Thyroid gland (tissue), 4 donors: ENCODE data around the gene MPZL1. TPM values are rescaled to one million over a fixed set of nuclear protein-coding genes. Genes with fewer than 3 reads are reported as not detected.

Experiments used
- DNase-seq, 2 donors: peaks; one replicate each; pipeline ENCODE4 v3.0.0-alpha.2; 2019
- H3K27ac ChIP-seq, 3 donors: fragments of 200-600 bp; sonication (generic); 1 replicate in 2 of 3; 2 replicates in 1 of 3; pipeline ENCODE4 v1.5.1; 2016 to 2019; ENCODE audit warnings: mild to moderate bottlenecking in 1 of 3, moderate library complexity in 1 of 3
- H3K27me3 ChIP-seq: fragments of 200-600 bp; sonication (generic); one replicate; pipeline ENCODE4 v1.5.1; 2019
- H3K36me3 ChIP-seq, 2 donors: fragments of 200-600 bp; sonication (generic); one replicate each; pipeline ENCODE4 v1.5.1; 2016 to 2019
- H3K4me1 ChIP-seq, 2 donors: fragments of 200-600 bp; sonication (generic); one replicate each; pipeline ENCODE4 v1.5.1; 2017 to 2019
- H3K4me3 ChIP-seq, 3 donors: fragments of 200-600 bp; sonication (generic); replicated peaks in 1 of 3; 1 replicate in 2 of 3; 2 replicates in 1 of 3; pipeline ENCODE4 v1.5.1; 2016; ENCODE audit warnings: mild to moderate bottlenecking in 1 of 3
- H3K9me3 ChIP-seq: fragments of 200-600 bp; sonication (generic); one replicate; pipeline ENCODE4 v1.5.1; 2017
- POLR2A ChIP-seq, 2 donors: fragments of 450-650 bp; IDR thresholded peaks; one replicate each; pipeline ENCODE4 v1.6.1; 2017; ENCODE audit warnings: antibody characterized with exemption in 2 of 2, mild to moderate bottlenecking in 2 of 2, moderate library complexity in 1 of 2
- WGBS, 2 donors: methylation state at CpG; one replicate each; pipeline ENCODE4 v1.1.5; 2017; 5-methylcytosine and 5-hydroxymethylcytosine counted together
- intact Hi-C: fragments of 100-400 bp; cut with DNase I; formaldehyde crosslinking; loops from one replicate; pipeline ENCODE4 v1.15.1; 2023
- total RNA-seq, 4 donors: library from RNA; depleted of rRNA; stranded (reverse); fragments of >200 nt; gene quantifications; one replicate each; pipeline ENCODE4 v1.2.3, GENCODE V29; 2016
- TF ChIP-seq, protein P1 (sequence below), 6 experiments: fragments of 200-600 bp in 3 of 6; fragments of 450-650 bp in 3 of 6; sonication (generic) in 3 of 6; IDR thresholded peaks; one replicate each; pipeline ENCODE4 v1.5.1; 2016 to 2019; ENCODE audit warnings: antibody characterized with exemption in 6 of 6, mild to moderate bottlenecking in 2 of 6, inconsistent platforms in 1 of 6, moderate library complexity in 1 of 6

MPZL1 gene
- total RNA-seq, 4 donors from 2014 or later: 52.6 to 90.2 (median 61.8) TPM

DNA sequence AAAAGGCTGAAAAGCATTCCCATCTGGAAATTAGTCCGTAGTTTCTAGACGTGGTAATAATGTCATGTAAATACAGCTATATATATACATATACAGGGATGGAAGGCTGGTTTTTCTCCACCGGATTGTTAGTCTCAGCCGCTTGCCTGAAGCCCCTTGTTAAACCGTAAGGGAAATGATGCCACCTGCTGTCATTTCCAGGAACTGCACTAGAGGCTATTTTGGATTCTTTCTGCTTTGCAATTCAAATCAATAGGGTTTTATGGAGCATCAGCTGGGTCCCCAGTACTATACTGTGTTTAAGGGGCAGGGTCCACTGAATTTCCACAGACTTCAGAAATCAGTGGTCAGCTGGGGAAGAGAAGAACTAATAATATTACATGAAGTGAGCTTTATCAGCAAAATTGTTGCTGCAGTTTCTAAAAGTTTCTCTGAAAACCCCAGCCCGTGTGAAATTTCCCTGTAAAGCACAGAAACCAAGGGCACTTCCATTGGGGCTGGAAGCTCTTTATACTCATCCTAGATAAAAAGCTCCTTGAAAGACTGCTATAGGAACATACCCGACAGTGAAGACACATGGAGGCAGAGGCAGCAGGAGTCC, 33.8 kb upstream of the MPZL1 start:
- no peaks in the 10 kb centered on the region for H3K9me3 ChIP-seq
- no peak overlapping the region for H3K4me3 ChIP-seq
- no peaks in the 10 kb centered on the region for H3K27me3 ChIP-seq
- H3K4me1 ChIP-seq: no peaks in the 10 kb centered on the region
- H3K36me3 ChIP-seq: no peaks in the 10 kb centered on the region
- WGBS, 2 donors: 17 to 26% methylated on average over 7 of the region's 7 CpGs
- TF ChIP-seq, protein P1, sequence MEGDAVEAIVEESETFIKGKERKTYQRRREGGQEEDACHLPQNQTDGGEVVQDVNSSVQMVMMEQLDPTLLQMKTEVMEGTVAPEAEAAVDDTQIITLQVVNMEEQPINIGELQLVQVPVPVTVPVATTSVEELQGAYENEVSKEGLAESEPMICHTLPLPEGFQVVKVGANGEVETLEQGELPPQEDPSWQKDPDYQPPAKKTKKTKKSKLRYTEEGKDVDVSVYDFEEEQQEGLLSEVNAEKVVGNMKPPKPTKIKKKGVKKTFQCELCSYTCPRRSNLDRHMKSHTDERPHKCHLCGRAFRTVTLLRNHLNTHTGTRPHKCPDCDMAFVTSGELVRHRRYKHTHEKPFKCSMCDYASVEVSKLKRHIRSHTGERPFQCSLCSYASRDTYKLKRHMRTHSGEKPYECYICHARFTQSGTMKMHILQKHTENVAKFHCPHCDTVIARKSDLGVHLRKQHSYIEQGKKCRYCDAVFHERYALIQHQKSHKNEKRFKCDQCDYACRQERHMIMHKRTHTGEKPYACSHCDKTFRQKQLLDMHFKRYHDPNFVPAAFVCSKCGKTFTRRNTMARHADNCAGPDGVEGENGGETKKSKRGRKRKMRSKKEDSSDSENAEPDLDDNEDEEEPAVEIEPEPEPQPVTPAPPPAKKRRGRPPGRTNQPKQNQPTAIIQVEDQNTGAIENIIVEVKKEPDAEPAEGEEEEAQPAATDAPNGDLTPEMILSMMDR (IDR thresholded peaks at IDR 0.05): peak; percentile 73 to 92 (median 80)
- TF ChIP-seq POLR2A (IDR thresholded peaks at IDR 0.05): no peak
- DNase-seq: peak; percentile 69 to 71
- no peak overlapping the region for H3K27ac ChIP-seq
- intact Hi-C loops: no loop called here

DNA sequence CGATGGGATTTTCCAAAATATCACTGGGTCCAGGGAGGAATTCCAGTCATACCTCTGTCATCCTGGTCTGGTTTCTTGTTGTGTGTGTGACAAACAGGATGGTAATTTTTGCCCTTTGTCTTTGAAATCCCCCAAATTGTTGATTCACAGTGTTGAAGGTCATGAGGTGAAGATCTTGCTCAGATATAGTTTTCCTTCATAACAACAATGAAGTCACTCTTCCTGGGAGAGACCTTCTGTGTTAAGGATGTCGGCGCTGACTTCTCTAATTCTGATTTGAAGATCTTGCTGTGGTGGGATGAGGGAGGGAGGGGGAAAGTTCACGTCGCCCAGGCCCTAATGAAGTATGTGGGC, 32.2 kb upstream of the MPZL1 start:
- TF ChIP-seq, protein P1 (IDR thresholded peaks at IDR 0.05): no peak
- no peak for TF ChIP-seq POLR2A (IDR thresholded peaks at IDR 0.05)

DNA sequence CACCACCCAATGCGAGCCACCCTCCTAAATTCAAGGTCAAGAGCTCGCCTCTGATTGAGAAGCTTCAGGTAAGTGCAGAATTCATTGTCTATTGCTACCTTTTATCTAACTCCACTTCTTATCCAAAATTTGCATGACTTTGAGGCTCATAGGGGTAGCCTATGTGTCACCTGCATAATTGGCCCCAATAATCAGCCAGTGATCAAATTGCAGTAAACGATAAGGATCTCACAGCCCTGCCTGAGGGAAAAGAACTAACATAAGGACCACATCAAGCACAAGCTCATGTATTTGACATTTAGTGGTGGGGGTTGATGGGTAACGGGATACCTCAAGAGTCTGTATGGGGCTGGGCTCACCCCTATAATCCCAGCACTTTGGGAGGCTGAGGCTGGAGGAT, 31.7 kb upstream of the MPZL1 start:
- H3K36me3 ChIP-seq: no peaks in the 10 kb centered on the region
- intact Hi-C loops: no loop called here
- TF ChIP-seq, protein P1 (IDR thresholded peaks at IDR 0.05): no peak
- TF ChIP-seq POLR2A (IDR thresholded peaks at IDR 0.05): no peak

More for the DNA sequence above, 32.2 kb upstream of the MPZL1 start:
- no peak for DNase-seq
- intact Hi-C loops: no loop called here
- no peak overlapping the region for H3K4me3 ChIP-seq
- H3K36me3 ChIP-seq: no peaks in the 10 kb centered on the region
- no peaks in the 10 kb centered on the region for H3K27me3 ChIP-seq
- no peak overlapping the region for H3K27ac ChIP-seq
- no peaks in the 10 kb centered on the region for H3K4me1 ChIP-seq
- 78 to 80% methylated on average over 5 of the region's 5 CpGs for WGBS, 2 donors
- H3K9me3 ChIP-seq: no peaks in the 10 kb centered on the region

DNA sequence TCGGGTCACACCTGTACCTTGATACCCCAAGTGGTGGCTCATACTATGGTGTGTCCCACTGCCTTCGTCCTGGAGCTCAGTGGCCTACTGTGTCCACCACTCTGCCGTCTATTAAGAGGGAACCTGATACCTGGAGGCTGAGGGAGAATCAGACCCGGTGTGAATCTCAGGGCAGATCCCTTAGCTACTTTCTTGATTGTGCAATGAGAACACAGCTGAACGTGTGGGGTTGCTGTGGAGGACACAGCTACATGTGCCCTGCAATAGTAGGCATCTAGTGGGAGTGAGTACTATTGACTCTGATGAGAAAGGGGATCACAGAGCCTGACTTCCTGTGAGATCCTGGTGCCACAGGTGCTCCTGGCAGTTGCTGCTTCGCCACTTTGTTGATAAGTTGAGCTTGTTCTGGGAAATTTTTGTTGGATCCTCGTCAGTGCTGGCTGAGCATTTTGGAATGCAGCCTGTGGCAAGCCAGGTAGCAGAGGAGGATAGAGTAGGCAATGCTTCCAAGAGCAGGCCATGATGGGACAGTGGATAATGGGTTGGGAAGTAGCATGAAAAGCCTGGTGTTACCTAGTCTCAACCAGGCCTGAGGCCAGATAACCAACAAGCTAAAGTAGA, 28.2 kb upstream of the MPZL1 start:
- DNase-seq: no peak
- Histone ChIP-seq H3K4me3 (no peak overlapping the region), H3K9me3 (no peaks in the 10 kb centered on the region), H3K27me3 (no peaks in the 10 kb centered on the region), H3K4me1 (peaks cover 0 to 11% of the 10 kb centered on the region in 2 donors), H3K36me3 (no peaks in the 10 kb centered on the region), H3K27ac (no peak overlapping the region)
- intact Hi-C loops: no loop called here
- 92 to 96% methylated on average over 7 of the region's 7 CpGs for WGBS, 2 donors
- TF ChIP-seq, protein P1 (IDR thresholded peaks at IDR 0.05): no peak
- no peak for TF ChIP-seq POLR2A (IDR thresholded peaks at IDR 0.05)

More for the DNA sequence above, 31.7 kb upstream of the MPZL1 start:
- no peaks in the 10 kb centered on the region for H3K4me1 ChIP-seq
- no peak for DNase-seq
- WGBS, 2 donors: 94 to 96% methylated on average over 4 of the region's 4 CpGs
- no peaks in the 10 kb centered on the region for H3K9me3 ChIP-seq
- no peak overlapping the region for H3K4me3 ChIP-seq
- H3K27ac ChIP-seq: no peak overlapping the region
- H3K27me3 ChIP-seq: no peaks in the 10 kb centered on the region

DNA sequence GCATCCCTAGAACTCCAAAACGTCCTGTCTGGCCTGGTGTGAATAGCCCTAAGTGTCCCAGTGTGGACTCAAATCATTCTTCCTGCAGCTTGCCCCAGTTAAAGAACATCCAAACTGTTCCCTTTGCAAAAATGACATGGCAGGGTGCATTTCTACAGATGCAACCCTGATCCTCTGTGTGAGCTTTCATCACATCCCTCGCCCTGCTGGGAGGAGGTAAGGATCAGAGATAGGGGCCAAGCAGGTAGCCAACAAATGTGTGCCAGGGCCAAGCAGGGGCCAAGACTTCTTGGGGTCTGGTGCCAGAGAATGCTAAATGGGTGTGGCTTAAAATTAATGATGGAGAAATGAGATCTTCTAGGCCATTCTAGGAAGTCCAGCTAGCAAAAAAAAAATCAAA, 27.1 kb upstream of the MPZL1 start:
- Histone ChIP-seq H3K4me1 (peaks cover 0 to 11% of the 10 kb centered on the region in 2 donors), H3K27me3 (no peaks in the 10 kb centered on the region), H3K27ac (no peak overlapping the region), H3K36me3 (no peaks in the 10 kb centered on the region), H3K9me3 (no peaks in the 10 kb centered on the region), H3K4me3 (no peak overlapping the region)
- TF ChIP-seq, protein P1 (IDR thresholded peaks at IDR 0.05): no peak
- TF ChIP-seq POLR2A (IDR thresholded peaks at IDR 0.05): no peak
- intact Hi-C loops: no loop called here
- WGBS, 2 donors: 81 to 86% methylated on average over 2 of the region's 2 CpGs
- DNase-seq: no peak
